CD4-positive, alpha-beta T cell treated with Interleukin-2 at 100 ng/mL for 4 hours (primary cell): ENCODE measurements around the gene FTCD.
"Not testable (repeated sequence)": the region's sequence is repeated elsewhere in the genome, so short reads cannot be mapped to it uniquely, and the experiment has no call there.

Experiments
- DNase-seq: peaks from one replicate; pipeline ENCODE4 v3.0.0-alpha.2; 2020; ENCODE audit warnings: low spot score

FTCD gene

GRCh38 chr21:46140352-46141003, 14.9 kb downstream of the FTCD start:
- DNase-seq: not testable (repeated sequence)

GRCh38 chr21:46139686-46140085, 15.7 kb downstream of the FTCD start:
- no peak for DNase-seq

- DNase-seq: no peak
Observed at GRCh38 chr21:46138383-46138970, 16.9 kb downstream of the FTCD start.

GRCh38 chr21:46137908-46138307, 17.5 kb downstream of the FTCD start:
- no peak for DNase-seq

DNA sequence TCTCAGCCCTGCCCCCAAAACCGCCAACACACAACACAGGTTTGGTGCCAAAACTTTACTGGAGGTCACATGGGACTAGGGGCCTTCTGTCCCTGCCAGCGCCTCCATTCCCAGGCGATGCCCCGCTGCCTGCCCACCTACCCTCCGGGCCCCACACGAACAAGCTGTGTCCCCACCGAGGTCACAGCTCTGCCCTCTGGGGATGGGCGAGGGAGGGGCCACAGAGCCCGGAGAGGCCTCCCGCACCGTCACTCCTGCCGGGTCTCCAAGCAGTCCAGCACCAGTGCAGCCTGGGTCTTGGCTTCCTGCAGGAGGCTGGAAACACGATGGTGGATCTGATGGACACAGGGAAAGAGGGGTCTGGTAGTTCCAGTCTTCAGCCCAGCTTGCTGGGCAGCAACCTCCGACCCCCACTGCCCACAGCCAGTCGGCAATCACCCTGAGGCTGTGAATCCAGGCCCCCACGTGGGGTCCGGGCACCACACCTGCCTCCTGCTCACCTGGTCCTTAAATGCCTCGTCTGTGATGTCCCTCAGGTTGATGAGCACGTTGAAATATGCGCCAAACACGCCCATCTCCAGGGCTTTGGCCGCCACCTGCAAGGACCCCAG, 18.5 kb downstream of the FTCD start:
- no peak for DNase-seq

DNA sequence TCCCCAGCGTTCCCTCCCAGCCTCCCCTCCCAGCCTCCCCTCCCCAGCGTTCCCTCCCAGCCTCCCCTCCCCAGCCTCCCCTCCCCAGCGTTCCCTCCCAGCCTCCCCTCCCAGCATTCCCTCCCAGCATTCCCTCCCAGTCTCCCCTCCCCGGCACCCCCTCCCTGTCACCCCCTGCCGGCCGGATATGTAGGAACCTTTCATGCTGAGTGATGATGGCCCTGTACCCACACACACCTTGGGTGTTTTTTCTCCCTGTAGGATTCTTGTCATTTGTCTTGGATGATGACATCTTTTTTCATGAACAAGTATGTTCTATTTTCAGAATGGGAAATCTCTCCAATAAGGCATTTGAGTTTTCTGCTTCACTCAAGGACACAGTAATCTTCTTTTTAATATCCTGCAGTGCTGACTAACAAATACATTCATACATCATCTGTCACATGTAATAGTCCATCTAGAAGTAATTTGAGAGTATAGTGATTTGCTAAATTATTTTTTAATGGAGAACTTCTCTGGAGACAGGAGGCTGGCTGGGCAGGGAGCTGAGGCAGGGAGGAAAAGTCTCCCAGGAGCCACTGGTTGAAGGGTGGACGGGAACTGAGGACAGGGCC, 19.5 kb downstream of the FTCD start:
- DNase-seq: no peak

GRCh38 chr21:46131838-46132651, 23.3 kb downstream of the FTCD start:
- DNase-seq: no peak

- no peak for DNase-seq
Observed at GRCh38 chr21:46131588-46131837, 23.9 kb downstream of the FTCD start.

DNA sequence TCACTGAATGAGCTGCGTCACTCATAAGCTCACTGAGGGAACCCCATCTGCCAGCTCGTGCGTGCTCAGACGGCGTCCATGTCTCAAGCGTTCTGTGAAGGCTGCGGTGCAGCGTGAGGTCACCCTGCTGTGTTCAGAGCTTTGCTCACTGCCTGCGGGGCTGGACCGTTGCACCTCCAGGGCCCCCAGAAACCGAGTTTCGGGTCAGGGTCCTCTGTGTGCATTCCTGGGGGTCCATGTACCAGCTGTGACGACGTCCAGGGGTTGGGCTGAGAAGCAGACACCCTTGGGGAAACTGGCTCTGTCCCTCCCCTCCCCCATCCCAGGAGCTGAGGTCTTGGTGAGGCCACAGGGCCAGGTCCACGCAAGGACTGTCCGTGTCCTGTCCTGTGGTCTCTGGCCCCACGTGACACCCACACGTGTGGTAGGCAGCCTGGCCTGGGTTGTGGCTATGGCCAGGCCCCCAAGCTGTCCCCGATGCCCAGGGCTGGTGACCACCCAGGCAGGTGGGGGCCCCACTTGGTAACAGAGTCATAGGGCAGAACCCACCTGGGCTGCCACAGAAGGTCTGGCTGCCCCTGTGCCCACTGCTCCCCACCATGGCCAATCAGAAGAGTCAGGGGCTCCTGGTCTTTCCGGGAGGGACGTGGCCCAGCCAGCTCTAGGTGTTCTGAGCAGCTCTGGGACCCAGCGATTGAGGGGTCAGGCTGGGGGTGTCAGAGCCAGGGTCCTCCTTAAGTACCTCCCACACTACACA, 24.4 kb downstream of the FTCD start:
- no peak for DNase-seq

GRCh38 chr21:46129846-46130651, 25.3 kb downstream of the FTCD start:
- DNase-seq: no peak

GRCh38 chr21:46128933-46129571, 26.3 kb downstream of the FTCD start:
- no peak for DNase-seq

DNA sequence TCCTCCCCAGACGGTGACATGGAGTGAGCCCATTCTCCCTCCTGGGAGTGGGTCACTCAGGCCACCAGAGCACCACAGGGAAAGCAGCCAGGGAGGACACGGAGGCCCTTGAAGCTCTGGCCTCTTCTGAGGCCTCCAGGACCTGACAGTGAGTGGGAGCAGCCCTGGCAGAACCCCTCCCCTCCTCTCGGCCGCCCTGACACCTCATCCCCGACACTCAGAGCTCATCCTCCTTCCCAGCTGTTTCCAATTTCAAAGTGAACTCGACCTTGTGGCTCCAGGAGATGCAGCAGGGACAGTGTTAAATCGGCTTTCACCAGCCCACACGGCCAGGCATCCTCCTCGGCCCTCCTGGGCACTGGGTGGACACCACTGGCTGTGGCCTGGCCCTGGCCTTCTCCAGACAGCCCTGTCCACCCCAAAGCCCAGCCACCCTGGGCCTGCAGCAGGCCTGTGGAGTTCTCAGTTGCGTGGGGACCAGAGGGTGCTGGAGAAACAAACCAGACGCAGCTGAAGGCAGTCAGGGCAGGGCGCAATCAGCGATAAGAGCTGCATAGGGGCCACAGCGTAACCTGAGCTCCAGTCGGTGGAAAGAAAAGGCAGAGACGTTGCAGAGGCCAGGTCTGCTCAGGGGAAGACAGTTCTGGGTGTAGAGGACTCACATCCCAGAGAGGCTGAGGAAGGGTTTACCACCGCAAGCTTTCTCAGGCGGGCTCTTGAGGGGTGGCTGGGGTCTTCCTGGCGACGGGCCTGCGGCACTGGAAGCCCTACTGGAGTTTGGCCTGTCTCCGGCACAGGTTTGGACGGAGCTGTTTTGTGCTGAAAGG, 27.1 kb downstream of the FTCD start:
- no peak for DNase-seq

GRCh38 chr21:46127239-46128105, 27.9 kb downstream of the FTCD start:
- no peak for DNase-seq

DNA sequence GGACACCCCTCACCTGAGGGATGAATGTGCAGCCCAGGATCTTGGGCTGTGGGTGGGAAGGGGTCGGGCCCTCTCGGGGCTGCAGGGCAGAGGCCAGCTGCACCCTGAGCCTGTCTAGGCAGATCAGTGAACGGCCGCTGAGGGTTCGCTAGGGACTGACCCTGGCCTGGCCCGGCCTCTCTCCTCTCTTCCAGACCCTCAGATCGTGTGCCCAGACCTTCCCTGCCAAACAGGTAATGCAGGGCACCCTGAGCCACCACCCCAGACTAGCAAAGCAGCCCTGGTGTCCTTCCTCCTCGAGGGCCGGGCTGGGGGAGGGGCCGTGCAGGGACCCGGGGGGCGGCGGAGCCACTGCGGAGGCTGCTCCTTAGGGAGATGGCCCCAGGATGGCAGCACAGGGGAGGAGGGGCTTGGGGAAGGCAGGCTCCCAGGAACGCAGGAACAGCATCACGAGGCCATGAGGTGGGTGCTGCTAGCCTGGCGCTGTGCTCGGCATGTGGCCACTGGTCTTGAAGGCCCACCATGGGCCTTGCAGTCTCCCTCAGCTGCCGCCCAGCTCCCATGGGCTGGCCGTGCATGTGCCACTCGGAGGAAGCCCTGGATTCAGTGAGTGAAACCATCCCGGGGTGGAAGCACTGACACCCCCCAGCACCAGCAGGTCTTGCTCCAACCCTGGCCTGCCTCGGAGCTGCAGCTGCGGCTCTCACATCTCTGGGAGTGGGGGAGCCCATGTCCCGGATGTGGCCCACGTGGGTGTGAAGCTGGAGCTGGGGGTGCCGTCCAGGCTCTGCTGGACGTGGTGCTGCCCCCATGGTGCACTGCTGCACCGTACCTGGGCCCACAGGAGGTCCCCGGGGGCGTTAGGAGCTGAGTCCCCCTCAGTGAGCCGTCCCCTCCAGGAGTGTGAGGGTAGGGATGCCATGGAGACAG, 28.8 kb downstream of the FTCD start:
- no peak for DNase-seq

DNA sequence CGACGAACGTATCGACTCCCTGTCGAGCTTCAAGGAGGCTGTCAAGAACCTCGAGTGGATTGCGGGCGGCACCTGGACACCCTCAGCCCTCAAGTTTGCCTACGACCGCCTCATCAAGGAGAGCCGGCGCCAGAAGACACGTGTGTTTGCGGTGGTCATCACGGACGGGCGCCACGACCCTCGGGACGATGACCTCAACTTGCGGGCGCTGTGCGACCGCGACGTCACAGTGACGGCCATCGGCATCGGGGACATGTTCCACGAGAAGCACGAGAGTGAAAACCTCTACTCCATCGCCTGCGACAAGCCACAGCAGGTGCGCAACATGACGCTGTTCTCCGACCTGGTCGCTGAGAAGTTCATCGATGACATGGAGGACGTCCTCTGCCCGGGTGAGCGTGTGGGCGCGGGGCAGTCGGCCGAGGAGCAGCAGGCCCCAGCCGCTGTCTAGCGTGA, 29.5 kb downstream of the FTCD start:
- no peak for DNase-seq

GRCh38 chr21:46124926-46125845, 30.2 kb downstream of the FTCD start:
- no peak for DNase-seq
